ENCODE data around the gene TAS1R2.

DNA sequence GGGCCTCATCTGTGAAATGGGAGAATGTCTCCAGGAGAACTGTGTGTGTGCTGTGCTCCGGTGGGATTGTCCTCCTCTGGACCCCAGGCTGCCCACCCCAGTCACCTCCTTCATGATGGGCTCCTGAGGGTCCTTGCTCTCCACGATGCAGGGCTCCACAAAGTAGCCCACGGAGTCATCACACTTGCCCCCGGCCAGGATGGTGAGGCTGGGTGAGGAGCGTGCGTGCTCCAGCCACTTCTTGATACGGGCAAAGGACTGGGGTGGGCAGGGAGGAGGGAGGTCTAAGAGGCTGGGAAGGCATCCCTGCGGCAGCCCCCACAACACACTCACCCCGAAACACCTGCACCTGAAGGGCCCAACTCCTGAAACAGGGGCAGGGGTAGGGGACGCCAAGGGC, 16.8 kb upstream of the TAS1R2 start:
- TF ChIP-seq CTCF (IDR thresholded peaks at IDR 0.05) (no peak), POLR2A (IDR thresholded peaks at IDR 0.05) (no peak)

All from adrenal gland (tissue), 5 donors.